ENCODE measurements around the gene ANKS1B.
"Not testable (repeated sequence)": the region's sequence is repeated elsewhere in the genome, so short reads cannot be mapped to it uniquely, and the experiment has no call there.

Gene ANKS1B

GRCh38 chr12:98837134-98837752 lies 1147.5 kb downstream of the ANKS1B start:
- DNase-seq = not testable (repeated sequence)

GRCh38 chr12:98830657-98831056 lies 1154.1 kb downstream of the ANKS1B start:
- no peak for DNase-seq

DNA sequence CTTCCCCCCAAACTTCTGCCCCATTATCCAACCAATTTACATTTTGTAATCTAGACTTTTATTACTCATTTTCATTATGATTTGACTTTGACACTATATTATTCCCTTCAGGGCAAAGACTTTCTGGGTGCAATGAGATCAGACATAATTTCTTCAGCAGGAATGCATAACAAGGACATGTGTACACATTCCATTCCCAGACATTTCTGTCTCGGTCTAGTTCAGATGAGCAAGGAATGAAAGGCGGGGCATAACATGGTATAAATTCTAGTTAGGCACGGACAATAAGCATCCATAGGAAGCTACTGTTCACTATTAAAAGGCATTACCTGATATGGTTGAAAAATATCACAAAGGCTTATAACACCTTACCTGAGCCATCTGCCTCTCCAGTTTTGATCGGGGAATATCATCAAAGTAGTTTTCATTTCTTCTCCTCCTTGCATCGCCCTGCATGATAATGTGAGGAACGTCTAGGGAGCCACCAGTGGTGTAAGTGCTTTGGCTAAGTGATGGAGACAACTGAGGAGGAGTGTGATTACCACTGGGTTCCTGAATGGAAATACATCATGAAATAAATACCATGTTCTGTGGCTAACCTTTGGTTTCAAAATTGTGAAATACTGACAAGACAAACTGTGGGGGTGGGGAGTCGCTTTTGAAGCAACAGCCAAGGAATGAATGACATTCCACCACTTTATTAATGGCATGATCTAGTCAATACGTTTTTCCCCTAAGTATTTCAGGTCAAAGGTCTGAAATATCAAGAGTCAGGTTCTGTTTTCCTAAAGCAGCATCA lies 1155.7 kb downstream of the ANKS1B start:
- DNase-seq = no peak

- no peak for DNase-seq
Measured at GRCh38 chr12:98823012-98823411, 1161.7 kb downstream of the ANKS1B start.

- DNase-seq = no peak
Measured at GRCh38 chr12:98821866-98822265, 1162.9 kb downstream of the ANKS1B start.

DNA sequence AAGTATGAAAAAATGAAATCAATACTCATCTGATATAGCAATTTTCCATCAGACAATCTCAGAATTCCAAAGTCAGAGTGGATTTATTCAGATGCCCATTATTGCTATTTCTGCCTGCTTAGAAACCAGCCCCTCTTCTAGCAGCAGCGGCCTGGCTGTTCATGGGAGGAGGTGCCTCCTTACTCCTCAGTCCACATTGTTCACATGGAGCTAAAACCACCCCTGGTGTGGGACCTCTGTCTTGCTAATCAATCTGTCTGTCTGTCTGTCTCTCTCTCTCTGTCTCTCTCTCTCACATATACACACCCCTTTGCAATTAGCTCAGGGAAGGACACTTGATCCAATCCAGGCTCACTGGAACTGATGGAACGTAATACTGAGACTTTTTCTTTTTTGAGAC lies 1163.5 kb downstream of the ANKS1B start:
- no peak for DNase-seq

DNA sequence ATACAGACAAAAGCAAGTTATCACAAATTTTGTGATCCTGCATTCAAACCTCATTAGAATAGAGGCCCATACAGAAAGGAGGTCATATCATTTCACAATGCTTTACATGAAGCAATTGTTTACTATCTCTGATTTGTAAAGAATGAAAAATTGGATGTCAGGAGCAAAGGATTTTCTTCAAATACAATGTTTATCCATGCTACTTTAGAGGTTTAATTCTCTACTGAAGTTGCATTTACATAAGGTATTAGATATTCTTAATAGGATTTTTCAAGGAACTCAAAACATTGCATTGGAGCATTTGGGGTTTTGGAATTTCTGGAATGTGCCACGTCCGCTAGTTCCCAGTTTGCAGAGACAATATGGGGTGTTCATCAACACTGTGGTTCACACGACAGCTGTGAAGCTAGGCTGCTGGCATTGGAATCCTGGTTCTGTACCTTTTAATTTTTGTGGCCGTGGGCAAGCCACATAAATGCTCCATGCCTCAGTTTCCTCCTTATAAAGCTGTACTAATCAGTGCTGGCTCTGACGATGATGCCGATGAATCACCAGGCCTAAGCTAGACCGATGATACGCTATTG lies 1164.8 kb downstream of the ANKS1B start:
- no peak for DNase-seq

DNA sequence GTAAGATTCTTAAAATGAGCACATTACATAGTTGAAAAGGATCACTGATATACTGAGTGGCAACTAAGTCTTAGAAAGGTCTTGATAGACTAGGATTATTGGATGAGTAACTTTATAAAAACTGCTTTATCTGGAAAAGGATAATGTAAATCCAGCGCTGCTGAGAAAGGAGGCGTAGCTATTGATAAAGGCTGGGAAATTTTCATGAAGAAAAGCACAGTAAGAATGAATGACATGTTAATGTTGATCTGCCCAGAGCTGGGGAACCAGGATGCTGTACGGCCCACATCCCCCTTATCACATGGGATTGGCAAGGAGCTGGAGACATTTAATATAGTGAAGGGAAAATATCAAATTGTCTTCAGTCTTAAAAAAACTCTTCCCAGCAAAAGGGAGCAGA lies 1165.7 kb downstream of the ANKS1B start:
- no peak for DNase-seq

DNA sequence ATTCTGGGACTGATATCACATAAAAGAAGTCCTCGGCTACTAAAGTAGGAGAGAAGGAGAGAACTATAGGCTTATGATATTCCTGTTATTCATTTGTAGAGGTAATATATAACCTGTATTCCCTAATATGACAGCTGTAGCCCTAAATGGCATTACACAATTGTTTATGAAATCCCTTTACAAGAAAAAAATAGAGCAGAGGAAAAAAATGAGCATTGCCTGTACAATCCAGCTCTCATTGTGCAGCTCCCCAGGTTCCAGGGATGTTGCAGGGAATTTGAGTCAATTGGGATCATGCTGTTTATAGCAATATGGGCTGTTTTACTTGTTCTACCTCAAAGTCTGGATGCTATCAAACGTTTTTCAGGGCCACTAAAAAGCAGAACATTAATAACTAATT lies 1166.5 kb downstream of the ANKS1B start:
- no peak for DNase-seq

GRCh38 chr12:98817742-98818141 lies 1167.0 kb downstream of the ANKS1B start:
- no peak for DNase-seq

DNA sequence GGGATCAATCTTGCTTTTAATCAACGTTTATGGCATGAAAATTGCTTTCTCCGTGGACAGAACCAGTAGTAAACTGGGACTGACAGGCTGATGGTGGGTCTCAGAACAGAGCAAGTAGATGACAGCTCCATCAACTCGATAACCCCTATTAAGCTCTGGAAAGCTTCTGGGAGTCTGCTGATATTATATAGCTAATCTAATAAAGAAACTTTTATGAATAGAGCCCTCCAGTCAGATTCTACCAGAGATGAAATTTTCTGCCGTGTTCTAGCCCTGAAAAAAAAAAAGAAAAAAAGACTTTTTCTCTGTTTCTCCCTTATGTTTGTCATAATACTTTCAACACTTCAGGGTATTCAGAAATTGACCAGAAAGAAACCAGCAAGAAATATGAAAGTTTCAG lies 1168.0 kb downstream of the ANKS1B start:
- DNase-seq = no peak

- no peak for DNase-seq
Measured at GRCh38 chr12:98814254-98814653, 1170.5 kb downstream of the ANKS1B start.

GRCh38 chr12:98812225-98812624 lies 1172.5 kb downstream of the ANKS1B start:
- no peak for DNase-seq

- DNase-seq = no peak
Measured at GRCh38 chr12:98808243-98808875, 1176.4 kb downstream of the ANKS1B start.

DNA sequence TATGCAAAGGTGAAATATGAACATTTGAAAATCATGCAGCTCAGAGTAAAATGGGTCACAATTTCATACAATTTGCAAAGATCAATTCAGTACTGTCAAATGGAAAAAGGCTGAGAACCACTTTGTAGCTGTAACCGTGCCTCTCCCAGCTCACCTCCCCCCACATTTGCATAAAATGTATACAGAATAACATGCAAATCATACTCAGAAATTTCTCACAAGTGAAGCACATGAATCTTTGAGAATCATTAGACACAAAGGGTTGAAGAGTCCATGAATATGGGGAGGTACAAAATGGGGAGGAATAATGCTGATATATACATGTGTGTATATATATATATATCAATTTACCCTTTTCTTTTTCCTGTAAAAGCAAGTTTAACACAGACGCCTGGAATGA lies 1177.5 kb downstream of the ANKS1B start:
- no peak for DNase-seq

DNA sequence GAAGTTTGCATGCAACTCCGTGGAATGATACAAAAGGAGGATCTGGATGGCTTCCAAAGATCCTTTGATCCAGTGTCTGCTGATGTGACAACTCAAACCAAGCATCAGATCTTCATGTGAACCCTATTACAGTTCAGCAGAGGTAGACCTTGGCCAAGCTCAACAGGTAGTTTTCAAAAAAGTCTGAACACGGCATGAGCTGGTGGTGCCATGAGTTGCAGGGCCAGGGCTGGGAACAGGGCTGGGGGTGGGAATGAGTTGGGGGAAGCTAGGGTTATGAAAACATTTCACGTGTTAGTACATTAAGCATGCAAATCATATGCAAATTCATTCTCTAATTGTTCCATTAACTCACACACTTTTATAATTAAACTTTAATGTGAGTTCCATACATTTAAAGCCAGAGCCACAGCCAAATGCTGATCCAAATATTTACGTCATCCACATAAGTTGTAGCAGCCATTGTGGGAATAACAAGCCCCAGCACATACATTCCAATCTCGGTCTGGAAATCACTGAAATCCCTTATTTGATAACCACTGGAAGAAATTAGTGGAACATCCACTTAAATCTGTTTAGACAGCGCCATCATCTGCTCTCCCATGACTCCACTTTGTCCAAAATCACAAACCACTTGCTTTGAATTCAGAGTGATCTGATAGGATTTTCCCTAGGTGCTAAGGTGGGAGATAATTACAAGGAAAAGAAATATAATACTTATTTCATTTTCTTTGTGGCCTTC lies 1181.1 kb downstream of the ANKS1B start:
- no peak for DNase-seq

DNA sequence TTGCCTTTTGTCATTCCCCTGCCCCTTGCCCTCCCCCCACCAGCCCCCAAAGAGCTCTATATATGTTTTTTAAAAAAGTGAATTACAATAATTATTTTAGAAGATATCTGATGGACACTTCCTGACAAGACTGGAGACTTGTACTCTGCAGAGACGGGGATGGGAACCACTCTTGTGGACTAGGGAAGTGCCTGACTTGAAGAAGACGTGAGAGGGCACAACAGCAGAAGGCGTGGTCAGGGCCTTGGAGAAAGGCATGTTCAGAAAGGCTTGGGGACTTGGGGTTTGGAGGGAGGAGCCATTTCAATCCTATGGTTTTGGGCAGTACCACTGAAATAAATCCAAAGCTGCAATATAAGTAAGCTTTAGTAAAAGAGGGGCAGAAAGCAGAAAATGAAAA lies 1184.9 kb downstream of the ANKS1B start:
- DNase-seq = no peak

- no peak for DNase-seq
Measured at GRCh38 chr12:98799146-98799810, 1185.5 kb downstream of the ANKS1B start.

DNA sequence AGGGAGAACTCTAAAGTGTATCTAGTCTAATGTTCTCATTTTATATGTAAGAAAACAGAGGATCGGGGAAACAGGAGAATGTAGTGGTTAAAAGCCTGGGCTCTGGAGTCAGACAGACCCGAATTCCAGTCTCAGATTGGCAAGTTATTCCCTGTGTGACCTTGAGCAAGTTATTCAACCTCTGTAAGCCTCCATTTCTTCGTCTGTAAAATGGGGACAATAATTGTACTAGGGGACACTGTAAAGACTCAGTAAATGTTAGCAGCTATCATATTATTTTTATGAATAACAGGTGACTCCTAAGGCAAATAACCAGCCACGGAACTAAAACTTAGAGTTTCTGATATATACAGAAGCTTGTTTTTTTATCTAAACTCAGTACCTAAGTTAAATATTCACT lies 1187.5 kb downstream of the ANKS1B start:
- DNase-seq = no peak

- no peak for DNase-seq
Measured at GRCh38 chr12:98796745-98797144, 1188.0 kb downstream of the ANKS1B start.

DNA sequence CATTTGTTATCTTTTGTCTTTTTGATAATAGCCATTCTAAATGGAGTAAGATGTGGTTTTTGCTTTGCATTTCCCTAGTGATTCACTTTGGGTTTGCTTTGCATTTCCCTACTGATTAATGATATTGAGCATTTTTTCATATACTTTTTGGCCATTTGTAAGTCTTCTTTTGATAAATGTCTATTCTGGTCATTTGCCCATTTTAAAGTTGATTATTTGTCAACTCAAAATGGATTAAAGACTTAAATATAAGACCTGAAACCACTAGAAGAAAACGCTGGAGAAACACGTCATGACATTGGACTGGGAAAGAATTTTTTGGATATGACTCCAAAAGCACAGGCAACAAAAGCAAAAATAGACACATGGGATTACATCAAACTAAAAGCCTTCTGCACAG lies 1191.6 kb downstream of the ANKS1B start:
- no peak for DNase-seq

DNA sequence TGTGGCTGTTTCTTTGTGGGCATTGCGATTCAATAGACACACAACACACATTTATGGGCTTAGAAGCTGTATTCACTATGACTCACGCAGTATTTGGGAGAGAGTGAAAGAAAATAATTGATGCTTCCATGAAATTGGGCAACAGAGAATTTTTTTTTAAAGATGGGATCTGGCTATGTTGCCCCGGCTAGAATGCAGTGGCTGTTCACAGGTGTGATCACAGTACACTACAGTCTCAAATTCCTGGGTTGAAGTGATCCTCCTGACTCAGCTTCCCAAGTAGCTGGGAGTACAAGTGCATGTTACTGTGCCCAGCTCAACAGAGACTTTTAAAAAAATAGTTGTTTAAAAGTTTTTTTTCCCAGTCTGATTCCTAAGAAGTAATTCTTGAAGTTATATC lies 1193.3 kb downstream of the ANKS1B start:
- DNase-seq = no peak

DNA sequence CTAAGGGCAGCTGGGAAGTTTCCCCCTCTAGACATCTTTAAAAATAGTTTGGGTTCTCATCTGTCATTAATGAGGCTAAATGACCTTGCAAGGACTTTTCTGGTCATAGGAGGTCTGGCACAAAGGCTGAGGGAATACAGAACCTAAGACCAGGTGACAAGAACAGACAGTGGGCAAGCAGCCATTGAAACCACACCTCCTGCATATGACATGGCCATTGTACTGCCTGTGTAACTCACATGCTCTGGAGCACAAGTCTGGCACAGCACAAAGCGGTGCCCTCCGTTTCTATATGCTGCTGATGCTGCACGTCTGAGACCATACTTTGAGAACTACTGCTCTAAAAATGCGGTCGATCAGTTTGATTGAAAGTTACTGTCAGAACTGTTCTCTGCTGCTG lies 1196.3 kb downstream of the ANKS1B start:
- DNase-seq = no peak

Measured in GF-D8 (cell line).